ENCODE measurements around the gene APBB2.

DNA sequence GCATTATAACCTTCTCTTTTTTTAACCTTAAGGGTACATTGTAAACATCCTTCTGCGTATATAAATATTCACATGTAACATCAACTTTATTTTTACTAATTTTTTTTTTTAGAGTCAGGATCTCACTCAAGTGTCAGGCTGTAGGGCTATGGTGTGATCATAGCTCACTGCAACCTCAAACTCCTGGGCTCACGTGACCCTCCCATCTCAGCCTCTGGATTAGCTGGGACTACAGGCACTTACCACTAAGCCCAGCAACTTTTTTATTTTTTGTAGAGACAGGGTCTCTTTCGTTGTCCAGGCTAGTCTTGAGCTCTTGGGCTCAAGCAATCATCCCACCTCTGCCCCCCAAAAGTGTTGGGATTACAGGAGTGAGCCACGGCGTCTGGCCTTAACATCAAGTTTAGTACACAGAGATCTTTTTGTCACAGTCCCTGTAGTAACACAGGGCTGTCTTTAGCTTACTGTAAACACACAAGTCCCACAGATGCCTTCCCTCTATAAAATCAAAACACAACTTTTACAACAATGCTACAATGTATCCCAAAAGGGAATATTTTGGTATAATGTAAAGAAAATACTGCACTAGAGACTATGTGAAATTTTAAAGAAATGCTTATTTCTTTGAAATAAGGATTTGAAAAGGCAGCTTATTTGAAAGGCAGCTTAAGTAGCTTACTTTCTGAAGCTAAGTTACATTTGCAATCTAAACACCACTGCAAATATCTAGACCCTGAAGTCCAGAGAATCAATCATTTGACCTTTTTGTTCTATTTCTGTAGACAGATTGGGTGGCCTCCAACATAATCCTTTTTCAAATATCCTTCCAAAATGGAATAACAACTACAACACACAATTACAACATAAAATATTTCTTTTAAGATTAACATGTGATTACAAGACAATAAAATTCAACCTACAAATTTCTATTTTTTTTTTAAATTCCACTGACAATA, 116.0 kb downstream of the APBB2 start:
- TF ChIP-seq CTCF (conservative IDR thresholded peaks at IDR 0.05) (no peak), ZFX (IDR thresholded peaks at IDR 0.05) (no peak)
